HepG2 (cell line): Measurements from ENCODE around the gene NPC1. TPM values are rescaled to one million over a fixed set of nuclear protein-coding genes. Genes with fewer than 3 reads are reported as not detected.

Source experiments
- ATF6 ChIP-seq: sonication (generic); formaldehyde crosslinking; conservative IDR thresholded peaks from 2 replicates; pipeline ENCODE4 v1.4.0; 2020; ENCODE audit warnings: missing genetic modification reagents
- CSRNP1 ChIP-seq: sonication (generic); formaldehyde crosslinking; IDR thresholded peaks from 2 replicates; pipeline ENCODE4 v1.8.1; 2023; ENCODE audit warnings: mild to moderate bottlenecking, missing genetic modification reagents
- CTCF ChIP-seq: sonication (generic); formaldehyde crosslinking; IDR thresholded peaks from 2 replicates; pipeline ENCODE4 v1.5.0; 2020; ENCODE audit warnings: mild to moderate bottlenecking, missing genetic modification reagents, moderate library complexity
- ETV5 ChIP-seq: IDR thresholded peaks from 2 replicates; pipeline ENCODE4 v1.6.1; 2018; ENCODE audit warnings: missing biosample characterization, missing genetic modification reagents, inconsistent platforms, borderline replicate concordance
- GATAD1 ChIP-seq: IDR thresholded peaks from 2 replicates; pipeline ENCODE4 v1.6.1; 2016; ENCODE audit warnings: missing genetic modification reagents, missing compliant biosample characterization
- KDM2A ChIP-seq: sonication (generic); formaldehyde crosslinking; IDR thresholded peaks from 2 replicates; pipeline ENCODE4 v1.4.0; 2020; ENCODE audit warnings: low read depth, missing genetic modification reagents, borderline replicate concordance
- KMT2B ChIP-seq: IDR thresholded peaks from 2 replicates; pipeline ENCODE4 v1.6.1; 2016; ENCODE audit warnings: missing genetic modification reagents, missing compliant biosample characterization
- NR2F6 ChIP-seq, 2 experiments: IDR thresholded peaks; 2 replicates each; pipeline ENCODE4 v1.6.1; 2016; ENCODE audit warnings: antibody characterized with exemption in 1 of 2, mild to moderate bottlenecking in 1 of 2
- RFX1 ChIP-seq: fragments of 450-650 bp; IDR thresholded peaks from 2 replicates; pipeline ENCODE4 v1.6.1; 2017
- SMAD3 ChIP-seq: sonication (generic); formaldehyde crosslinking; IDR thresholded peaks from 2 replicates; pipeline ENCODE4 v1.4.0; 2020; ENCODE audit warnings: missing genetic modification reagents
- THRA ChIP-seq: sonication (generic); formaldehyde crosslinking; IDR thresholded peaks from 2 replicates; pipeline ENCODE4 v1.4.0; 2020; ENCODE audit warnings: missing genetic modification reagents, borderline replicate concordance
- ZBTB1 ChIP-seq: sonication (generic); formaldehyde crosslinking; IDR thresholded peaks from 2 replicates; pipeline ENCODE4 v1.4.0; 2020; ENCODE audit warnings: missing genetic modification reagents, borderline replicate concordance
- ZIK1 ChIP-seq: sonication (generic); formaldehyde crosslinking; IDR thresholded peaks from 2 replicates; pipeline ENCODE4 v1.5.0; 2020; ENCODE audit warnings: mild to moderate bottlenecking, low read depth, missing genetic modification reagents, borderline replicate concordance
- ZMYM3 ChIP-seq: sonication (generic); formaldehyde crosslinking; IDR thresholded peaks from 2 replicates; pipeline ENCODE4 v1.5.1; 2020; ENCODE audit warnings: mild to moderate bottlenecking, missing genetic modification reagents
- ZNF18 ChIP-seq: sonication (generic); formaldehyde crosslinking; IDR thresholded peaks from 2 replicates; pipeline ENCODE4 v1.8.0; 2022; ENCODE audit warnings: mild to moderate bottlenecking, missing genetic modification reagents; ENCODE audit not compliant: insufficient replicate concordance
- ZNF562 ChIP-seq: sonication (generic); formaldehyde crosslinking; IDR thresholded peaks from 2 replicates; pipeline ENCODE4 v1.8.0; 2022; ENCODE audit warnings: missing genetic modification reagents, borderline replicate concordance
- ZSCAN22 ChIP-seq: sonication (generic); formaldehyde crosslinking; IDR thresholded peaks from 2 replicates; pipeline ENCODE4 v1.4.0; 2020; ENCODE audit warnings: mild to moderate bottlenecking, missing genetic modification reagents
- polyA plus RNA-seq, 8 experiments: library from polyadenylated mRNA; depleted of rRNA in 3 of 8; stranded (reverse) in 7 of 8; unstranded in 1 of 8; fragments of >200 nt; fragmentation: Illumina TruSeq in 4 of 8; extraction: Trizol in 4 of 8; gene quantifications; 2 replicates each; pipeline versions ENCODE4 v1.2.1 to v1.2.3, GENCODE V29; 2011 to 2016; ENCODE audit warnings: low read depth in 4 of 8, missing spikeins in 1 of 8, mixed read lengths in 1 of 8; ENCODE audit not compliant: insufficient read depth in 1 of 8
- total RNA-seq, 5 experiments: library from RNA; depleted of rRNA; stranded (reverse); fragments of >200 nt; fragmentation: Illumina TruSeq; extraction: Trizol; gene quantifications; 2 replicates each; pipeline ENCODE4 v1.2.3, GENCODE V29; 2016; ENCODE audit warnings: low read depth in 1 of 5
- TF ChIP-seq, protein P1 (sequence below): sonication (generic); formaldehyde crosslinking; IDR thresholded peaks from 2 replicates; pipeline ENCODE4 v1.4.0; 2020; ENCODE audit warnings: missing genetic modification reagents, borderline replicate concordance

NPC1 gene
- total and polyA plus RNA-seq, 2 of the 13 experiments (the other 11 are each of a cell fraction or from before 2014, with no cell fraction given) = 46.5 to 114 TPM

DNA sequence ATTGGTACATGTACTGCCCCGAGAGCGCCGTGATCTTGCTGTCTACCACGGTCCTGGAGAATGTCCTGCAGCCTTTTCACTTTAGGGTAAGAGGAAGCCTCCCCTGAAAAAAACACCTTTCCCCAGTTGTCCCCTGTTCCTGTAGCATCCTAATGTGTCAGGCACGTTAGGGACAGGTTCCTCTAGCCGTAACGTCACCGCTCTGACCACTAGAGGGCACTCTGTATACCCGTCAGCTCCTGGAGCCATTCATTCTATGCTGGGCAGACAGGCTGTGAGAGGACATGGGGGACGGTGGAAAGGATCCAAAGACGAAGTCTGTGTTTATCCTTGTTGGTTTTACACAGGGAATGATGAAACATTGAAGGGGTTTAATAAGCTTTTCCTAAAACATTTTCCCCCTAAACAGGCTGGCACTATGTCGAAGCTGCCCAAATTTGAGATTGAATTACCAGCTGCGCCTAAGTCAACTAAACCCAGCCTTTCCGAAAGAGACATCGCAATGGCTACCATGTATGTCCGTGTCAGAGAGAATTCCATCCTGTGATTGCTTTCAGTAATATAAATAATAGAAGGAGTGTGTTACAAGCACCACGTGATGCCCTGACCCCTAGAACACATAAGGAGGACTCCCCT lies 70.3 kb downstream of the NPC1 start (continued):
- TF ChIP-seq ATF6 (CRISPR knock-in tag) (no peak), KDM2A (CRISPR knock-in tag) (peak; percentile 69), SMAD3 (CRISPR knock-in tag) (no peak), KMT2B (CRISPR knock-in tag) (peak; percentile 53; the same call in 1 of the 2 replicates), ZSCAN22 (no peak), NR2F6 (IDR thresholded peaks at IDR 0.05) (no peak), NR2F6 (CRISPR knock-in tag; IDR thresholded peaks at IDR 0.05) (peak; percentile 18; the same call in 1 of the 2 replicates), ZMYM3 (no peak), ZNF562 (CRISPR knock-in tag) (no peak), GATAD1 (CRISPR knock-in tag) (0 out of 2 replicates have a peak, but pooled peaks have one; percentile 21), CSRNP1 (CRISPR knock-in tag) (no peak), ETV5 (CRISPR knock-in tag) (no peak), ZIK1 (CRISPR knock-in tag) (no peak), CTCF (CRISPR knock-in tag) (peak; percentile 96), ZNF18 (no peak), ZBTB1 (CRISPR knock-in tag) (no peak), THRA (CRISPR knock-in tag) (0 out of 2 replicates have a peak, but pooled peaks have one; percentile 23), RFX1 (no peak)
- TF ChIP-seq, protein P1, sequence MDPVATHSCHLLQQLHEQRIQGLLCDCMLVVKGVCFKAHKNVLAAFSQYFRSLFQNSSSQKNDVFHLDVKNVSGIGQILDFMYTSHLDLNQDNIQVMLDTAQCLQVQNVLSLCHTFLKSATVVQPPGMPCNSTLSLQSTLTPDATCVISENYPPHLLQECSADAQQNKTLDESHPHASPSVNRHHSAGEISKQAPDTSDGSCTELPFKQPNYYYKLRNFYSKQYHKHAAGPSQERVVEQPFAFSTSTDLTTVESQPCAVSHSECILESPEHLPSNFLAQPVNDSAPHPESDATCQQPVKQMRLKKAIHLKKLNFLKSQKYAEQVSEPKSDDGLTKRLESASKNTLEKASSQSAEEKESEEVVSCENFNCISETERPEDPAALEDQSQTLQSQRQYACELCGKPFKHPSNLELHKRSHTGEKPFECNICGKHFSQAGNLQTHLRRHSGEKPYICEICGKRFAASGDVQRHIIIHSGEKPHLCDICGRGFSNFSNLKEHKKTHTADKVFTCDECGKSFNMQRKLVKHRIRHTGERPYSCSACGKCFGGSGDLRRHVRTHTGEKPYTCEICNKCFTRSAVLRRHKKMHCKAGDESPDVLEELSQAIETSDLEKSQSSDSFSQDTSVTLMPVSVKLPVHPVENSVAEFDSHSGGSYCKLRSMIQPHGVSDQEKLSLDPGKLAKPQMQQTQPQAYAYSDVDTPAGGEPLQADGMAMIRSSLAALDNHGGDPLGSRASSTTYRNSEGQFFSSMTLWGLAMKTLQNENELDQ = no peak
